ENCODE results near the gene OR2AG1. TPM values are rescaled to one million over a fixed set of nuclear protein-coding genes. Genes with fewer than 3 reads are reported as not detected.

Gene OR2AG1
- total and polyA plus RNA-seq, 4 donors = not detected

DNA sequence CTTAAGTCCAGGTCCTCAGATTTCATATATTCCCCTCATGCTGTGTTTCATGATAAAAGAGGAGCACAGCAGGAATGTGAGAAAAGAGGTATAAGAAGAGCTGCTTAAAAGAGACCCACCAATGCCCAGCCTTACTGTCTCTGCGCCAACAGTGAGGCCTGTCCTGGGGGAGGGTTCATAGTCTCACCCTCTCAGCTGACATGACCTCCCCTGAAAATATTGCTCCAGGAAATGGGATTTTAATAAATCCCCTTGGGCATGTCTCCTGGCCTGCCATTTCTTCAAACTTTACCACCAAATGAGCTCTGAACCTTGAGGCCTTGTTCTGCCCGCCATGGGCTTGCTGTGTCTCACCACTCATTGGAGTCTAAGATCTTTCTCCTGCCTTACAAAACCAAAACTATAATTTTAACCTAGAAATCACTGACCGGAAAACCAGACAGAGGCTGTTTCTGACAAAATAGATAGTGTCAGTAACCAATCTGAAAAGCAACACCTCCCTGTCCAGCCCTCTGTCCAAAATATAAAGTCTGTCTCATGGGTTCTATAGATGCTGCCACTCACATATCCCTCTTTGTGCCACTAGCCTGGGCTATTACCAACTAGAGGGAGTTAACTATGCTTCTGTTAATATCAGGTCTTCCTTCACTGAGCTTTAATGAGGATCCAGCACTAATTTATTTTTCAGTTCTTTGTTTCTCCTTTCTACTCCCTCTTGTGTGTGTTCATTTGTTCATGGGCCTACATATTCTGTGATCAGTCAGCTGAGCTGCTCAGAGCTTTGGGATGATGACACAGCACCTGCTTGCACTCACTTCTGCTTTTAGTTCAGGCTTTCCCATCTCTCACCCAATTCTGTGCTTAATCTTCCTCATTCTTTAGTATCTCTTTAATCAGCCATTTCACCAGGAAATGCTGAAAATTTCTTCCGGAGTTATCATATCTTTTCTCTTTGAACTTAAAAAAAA, 10.6 kb upstream of the OR2AG1 start, which contains the start of gene OR2AG2:
OR2AG2 (minus strand) TSS at position 51 of the 968 bp plus-strand sequence. CDS start 3,019 bp downstream, outside the sequence.
- H3K9ac ChIP-seq (ENCODE audit: insufficient read depth in 1 of 2, low read length in 2 of 2) = no peak within 1 kb of the TSS
- peaks cover 0 to 3% (median 0%) of the 10 kb centered on the region in 4 donors for H3K9me3 ChIP-seq (ENCODE audit: control insufficient read depth in 4 of 4, insufficient read depth in 3 of 4, low read length in 3 of 4)
- TF ChIP-seq, protein P1, sequence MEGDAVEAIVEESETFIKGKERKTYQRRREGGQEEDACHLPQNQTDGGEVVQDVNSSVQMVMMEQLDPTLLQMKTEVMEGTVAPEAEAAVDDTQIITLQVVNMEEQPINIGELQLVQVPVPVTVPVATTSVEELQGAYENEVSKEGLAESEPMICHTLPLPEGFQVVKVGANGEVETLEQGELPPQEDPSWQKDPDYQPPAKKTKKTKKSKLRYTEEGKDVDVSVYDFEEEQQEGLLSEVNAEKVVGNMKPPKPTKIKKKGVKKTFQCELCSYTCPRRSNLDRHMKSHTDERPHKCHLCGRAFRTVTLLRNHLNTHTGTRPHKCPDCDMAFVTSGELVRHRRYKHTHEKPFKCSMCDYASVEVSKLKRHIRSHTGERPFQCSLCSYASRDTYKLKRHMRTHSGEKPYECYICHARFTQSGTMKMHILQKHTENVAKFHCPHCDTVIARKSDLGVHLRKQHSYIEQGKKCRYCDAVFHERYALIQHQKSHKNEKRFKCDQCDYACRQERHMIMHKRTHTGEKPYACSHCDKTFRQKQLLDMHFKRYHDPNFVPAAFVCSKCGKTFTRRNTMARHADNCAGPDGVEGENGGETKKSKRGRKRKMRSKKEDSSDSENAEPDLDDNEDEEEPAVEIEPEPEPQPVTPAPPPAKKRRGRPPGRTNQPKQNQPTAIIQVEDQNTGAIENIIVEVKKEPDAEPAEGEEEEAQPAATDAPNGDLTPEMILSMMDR (IDR thresholded peaks at IDR 0.05; ENCODE audit: control extremely low read depth, extremely low read depth) = no peak
- H3K27ac ChIP-seq (ENCODE audit: low read depth in 1 of 2, low read length in 1 of 2) = no peak within 1 kb of the TSS
- WGBS, 2 donors = 49 to 59% methylated on average over 4 of the region's 4 CpGs
- ATAC-seq (ENCODE audit: insufficient read depth, low FRiP score) = peak; percentile 27
- no peaks in the 10 kb centered on the region for H3K36me3 ChIP-seq (ENCODE audit: control insufficient read depth in 4 of 4, insufficient read depth in 4 of 4, low read length in 4 of 4)
- DNase-seq = no peak
- H3K27me3 ChIP-seq (ENCODE audit: control insufficient read depth in 3 of 3, insufficient read depth in 3 of 3, low read length in 2 of 3) = no peaks in the 10 kb centered on the region
- no peak within 1 kb of the TSS for H3K4me3 ChIP-seq
- no peaks in the 10 kb centered on the region for H3K4me1 ChIP-seq (ENCODE audit: control insufficient read depth in 5 of 5, insufficient read depth in 5 of 5, low read length in 5 of 5)

DNA sequence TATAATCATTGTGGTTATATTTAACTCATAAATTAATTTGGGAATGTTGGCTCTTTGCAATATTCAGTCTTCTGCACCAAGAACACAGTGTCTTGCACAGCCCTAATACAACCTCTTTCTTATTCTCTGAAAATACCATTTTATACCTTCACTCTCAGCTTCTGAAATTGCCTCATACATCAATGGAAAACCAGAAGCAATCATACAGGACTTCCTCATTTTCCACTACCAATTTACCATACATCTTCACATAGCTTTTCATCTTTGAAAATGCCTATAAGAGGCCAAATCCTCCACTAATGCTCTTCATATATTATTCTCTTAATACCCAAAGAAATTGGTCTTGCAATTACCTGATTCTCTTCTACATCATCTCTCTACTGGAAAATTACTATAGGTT, 4.3 kb upstream of the OR2AG1 start:
- TF ChIP-seq, protein P1 (IDR thresholded peaks at IDR 0.05; ENCODE audit: control extremely low read depth, extremely low read depth) = no peak
- no peaks in the 10 kb centered on the region for H3K27me3 ChIP-seq (ENCODE audit: control insufficient read depth in 3 of 3, insufficient read depth in 3 of 3, low read length in 2 of 3)

DNA sequence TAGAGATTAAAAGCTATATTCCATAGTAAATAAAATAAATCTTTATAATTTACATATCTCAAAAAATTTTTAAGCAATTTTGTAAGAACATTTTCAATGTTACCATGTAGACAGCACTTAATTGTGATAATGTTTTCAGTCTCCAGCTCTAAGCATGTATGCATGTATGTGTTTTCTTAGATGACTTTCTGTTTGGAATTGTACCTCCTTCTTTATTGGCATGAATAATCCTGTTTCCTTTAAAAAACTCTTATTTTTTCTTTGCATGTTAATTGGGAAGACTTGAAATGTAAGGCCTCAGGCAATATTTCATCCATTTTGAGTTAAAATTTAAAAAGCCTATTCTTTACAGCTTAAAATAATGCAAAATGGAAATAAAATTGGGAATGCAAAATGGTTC, 2.0 kb upstream of the OR2AG1 start:
- H3K4me1 ChIP-seq (ENCODE audit: control insufficient read depth in 5 of 5, insufficient read depth in 5 of 5, low read length in 5 of 5) = no peaks in the 10 kb centered on the region
- no peak overlapping the region for H3K9ac ChIP-seq (ENCODE audit: insufficient read depth in 1 of 2, low read length in 2 of 2)
- no peaks in the 10 kb centered on the region for H3K36me3 ChIP-seq (ENCODE audit: control insufficient read depth in 4 of 4, insufficient read depth in 4 of 4, low read length in 4 of 4)
- H3K27ac ChIP-seq (ENCODE audit: low read depth in 1 of 2, low read length in 1 of 2) = no peak overlapping the region
- TF ChIP-seq, protein P1 (IDR thresholded peaks at IDR 0.05; ENCODE audit: control extremely low read depth, extremely low read depth) = no peak
- H3K9me3 ChIP-seq (ENCODE audit: control insufficient read depth in 4 of 4, insufficient read depth in 3 of 4, low read length in 3 of 4) = peaks cover 0 to 3% (median 0%) of the 10 kb centered on the region in 4 donors
- no peak for DNase-seq
- no peak for ATAC-seq (ENCODE audit: insufficient read depth, low FRiP score)
- no peak overlapping the region for H3K4me3 ChIP-seq
- no peaks in the 10 kb centered on the region for H3K27me3 ChIP-seq (ENCODE audit: control insufficient read depth in 3 of 3, insufficient read depth in 3 of 3, low read length in 2 of 3)

More for the DNA sequence above, 4.3 kb upstream of the OR2AG1 start:
- H3K27ac ChIP-seq (ENCODE audit: low read depth in 1 of 2, low read length in 1 of 2) = no peak overlapping the region
- no peak overlapping the region for H3K4me3 ChIP-seq
- H3K36me3 ChIP-seq (ENCODE audit: control insufficient read depth in 4 of 4, insufficient read depth in 4 of 4, low read length in 4 of 4) = no peaks in the 10 kb centered on the region
- DNase-seq (no peak), ATAC-seq (ENCODE audit: insufficient read depth, low FRiP score) (no peak)
- no peaks in the 10 kb centered on the region for H3K4me1 ChIP-seq (ENCODE audit: control insufficient read depth in 5 of 5, insufficient read depth in 5 of 5, low read length in 5 of 5)
- H3K9me3 ChIP-seq (ENCODE audit: control insufficient read depth in 4 of 4, insufficient read depth in 3 of 4, low read length in 3 of 4) = no peaks in the 10 kb centered on the region
- no peak overlapping the region for H3K9ac ChIP-seq (ENCODE audit: insufficient read depth in 1 of 2, low read length in 2 of 2)

Measured in lung (tissue), 12 donors.